Fibroblast of pulmonary artery (primary cell): ENCODE results near the gene DNAJC17.
A peak's percentile ranks its signal among the peaks of the same experiment; 100 is the strongest.

ENCODE experiments used
- DNase-seq: peaks from one replicate; pipeline ENCODE4 v3.0.0-alpha.2; 2010; ENCODE audit warnings: low read depth
- H3K4me3 ChIP-seq: replicated peaks from 2 replicates; pipeline ENCODE4 v1.5.1; 2011; ENCODE audit warnings: low read depth, mild to moderate bottlenecking, control low read depth, low read length, moderate library complexity
- TF ChIP-seq, protein P1 (sequence below): IDR thresholded peaks from 2 replicates; pipeline ENCODE4 v1.5.1; 2011; ENCODE audit warnings: mild to moderate bottlenecking, control low read depth, low read length, inconsistent platforms; ENCODE audit errors: missing control alignments

The DNAJC17 gene

DNA sequence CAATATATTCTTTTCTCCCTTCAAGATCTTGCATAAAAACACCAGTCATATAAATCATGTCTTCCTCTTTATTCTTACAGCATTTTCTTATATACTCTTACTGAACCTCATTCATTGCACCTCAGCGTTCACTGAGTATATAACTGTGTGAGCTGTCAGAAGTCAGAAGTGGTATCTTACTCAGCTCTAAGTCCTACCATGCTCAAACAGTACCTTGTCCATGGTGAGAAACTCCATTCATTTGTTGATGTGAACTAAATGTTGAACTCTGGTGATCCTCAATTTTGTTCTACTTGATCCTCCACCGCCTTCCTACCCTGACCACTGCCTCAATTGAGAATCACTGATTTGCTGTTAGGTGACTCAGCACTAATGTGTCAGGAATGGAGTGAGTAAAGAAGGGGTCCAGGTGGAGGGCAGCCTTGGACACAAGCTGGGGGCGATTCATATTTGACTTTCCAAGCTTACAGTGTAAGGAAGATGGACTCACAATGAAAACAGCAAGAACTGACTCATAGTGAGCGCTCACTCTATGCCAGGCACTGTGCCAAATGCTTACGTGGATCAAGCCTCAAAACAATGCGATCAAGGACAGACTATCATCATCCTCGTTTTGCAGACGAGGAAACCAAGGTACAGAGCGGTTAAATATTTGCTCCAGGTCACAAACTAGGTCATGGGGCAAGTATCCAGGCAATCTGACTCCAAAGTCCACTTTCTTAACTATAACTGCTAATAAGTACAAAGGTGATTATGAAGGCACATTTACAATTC is 13.9 kb downstream of the DNAJC17 start:
- TF ChIP-seq, protein P1, sequence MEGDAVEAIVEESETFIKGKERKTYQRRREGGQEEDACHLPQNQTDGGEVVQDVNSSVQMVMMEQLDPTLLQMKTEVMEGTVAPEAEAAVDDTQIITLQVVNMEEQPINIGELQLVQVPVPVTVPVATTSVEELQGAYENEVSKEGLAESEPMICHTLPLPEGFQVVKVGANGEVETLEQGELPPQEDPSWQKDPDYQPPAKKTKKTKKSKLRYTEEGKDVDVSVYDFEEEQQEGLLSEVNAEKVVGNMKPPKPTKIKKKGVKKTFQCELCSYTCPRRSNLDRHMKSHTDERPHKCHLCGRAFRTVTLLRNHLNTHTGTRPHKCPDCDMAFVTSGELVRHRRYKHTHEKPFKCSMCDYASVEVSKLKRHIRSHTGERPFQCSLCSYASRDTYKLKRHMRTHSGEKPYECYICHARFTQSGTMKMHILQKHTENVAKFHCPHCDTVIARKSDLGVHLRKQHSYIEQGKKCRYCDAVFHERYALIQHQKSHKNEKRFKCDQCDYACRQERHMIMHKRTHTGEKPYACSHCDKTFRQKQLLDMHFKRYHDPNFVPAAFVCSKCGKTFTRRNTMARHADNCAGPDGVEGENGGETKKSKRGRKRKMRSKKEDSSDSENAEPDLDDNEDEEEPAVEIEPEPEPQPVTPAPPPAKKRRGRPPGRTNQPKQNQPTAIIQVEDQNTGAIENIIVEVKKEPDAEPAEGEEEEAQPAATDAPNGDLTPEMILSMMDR = no peak
- DNase-seq = peak; percentile 97
- peak overlapping the region; percentile 1 for H3K4me3 ChIP-seq

DNA sequence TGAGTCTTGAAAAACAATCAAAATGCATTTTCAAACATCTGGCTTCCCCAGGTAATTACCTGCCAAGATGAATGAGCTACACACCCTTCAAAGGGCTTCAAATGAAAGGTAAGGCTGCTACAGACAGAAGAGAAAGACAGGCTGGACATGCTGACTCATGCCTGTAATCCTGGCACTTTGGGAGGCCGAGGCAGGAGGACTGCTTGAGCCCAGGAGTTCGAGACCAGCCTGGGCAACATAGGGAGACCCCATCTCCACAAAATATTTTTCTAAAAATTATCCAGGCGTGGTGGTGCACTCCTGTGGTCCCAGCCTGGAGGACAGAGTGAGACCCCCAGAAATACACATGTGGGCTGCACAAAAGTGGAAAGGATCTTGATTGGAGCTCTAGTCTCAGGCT is 14.9 kb downstream of the DNAJC17 start:
- no peak overlapping the region for H3K4me3 ChIP-seq
- TF ChIP-seq, protein P1 = no peak
- DNase-seq = no peak

DNA sequence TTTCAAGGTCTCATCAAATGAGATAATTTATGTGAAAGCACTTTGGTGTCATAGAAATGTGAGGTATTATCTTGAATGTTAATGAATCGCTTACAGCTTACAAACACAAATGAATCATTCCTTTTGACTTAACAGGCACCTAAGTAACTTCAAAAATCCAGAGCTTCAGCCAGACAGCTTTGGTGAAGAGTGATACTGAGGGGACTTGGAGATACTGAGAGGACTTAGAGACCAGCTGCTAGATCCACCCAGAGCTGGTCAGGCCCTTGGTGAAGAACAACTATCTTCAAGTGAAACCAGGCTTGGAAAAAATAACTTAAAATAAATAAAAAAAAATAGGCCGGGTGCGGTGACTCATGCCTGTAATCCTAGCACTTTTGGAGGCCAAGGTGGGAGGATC is 16.6 kb downstream of the DNAJC17 start:
- TF ChIP-seq, protein P1 = no peak
- DNase-seq = peak; percentile 24
- H3K4me3 ChIP-seq = no peak overlapping the region

DNA sequence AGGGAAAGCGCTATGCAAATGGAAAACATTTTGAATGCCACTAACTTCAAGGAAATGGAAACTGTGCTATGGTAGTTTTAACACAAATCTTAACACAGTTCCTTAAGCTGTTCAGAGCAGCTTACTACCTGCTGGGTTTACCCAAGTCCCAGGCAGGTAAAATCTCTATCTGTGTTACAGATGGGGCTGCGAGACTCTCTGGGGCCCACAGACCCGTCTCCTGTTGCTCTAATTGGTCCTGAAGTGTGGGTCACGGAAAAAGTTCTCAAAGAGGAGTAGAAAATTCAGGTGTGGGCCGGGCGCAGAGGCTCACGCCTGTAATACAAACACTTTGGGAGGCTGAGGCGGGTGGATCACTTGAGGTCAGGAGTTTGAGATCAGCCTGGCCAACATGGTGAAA is 17.3 kb downstream of the DNAJC17 start:
- no peak for DNase-seq
- no peak overlapping the region for H3K4me3 ChIP-seq
- TF ChIP-seq, protein P1 = no peak

DNA sequence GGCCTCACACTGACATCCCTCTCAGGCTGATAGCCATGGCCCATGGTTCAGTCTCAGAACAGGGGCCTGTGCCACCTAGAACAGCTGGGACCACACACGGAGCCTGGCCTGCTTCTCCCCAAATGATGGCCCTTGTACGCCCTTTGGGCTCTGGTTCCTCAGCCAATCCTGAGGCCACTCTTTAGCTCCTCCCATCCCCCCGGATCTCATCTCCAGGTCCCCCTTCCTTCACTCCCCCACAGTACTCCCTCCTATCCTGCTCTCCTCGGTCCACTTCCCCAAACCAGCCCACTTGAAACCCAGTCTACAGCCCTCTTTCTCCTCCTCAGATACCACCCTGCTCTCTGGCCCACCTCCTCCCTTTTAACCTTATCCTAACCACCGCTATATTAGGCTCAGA is 18.2 kb downstream of the DNAJC17 start:
- DNase-seq = no peak
- no peak overlapping the region for H3K4me3 ChIP-seq
- TF ChIP-seq, protein P1 = no peak

DNA sequence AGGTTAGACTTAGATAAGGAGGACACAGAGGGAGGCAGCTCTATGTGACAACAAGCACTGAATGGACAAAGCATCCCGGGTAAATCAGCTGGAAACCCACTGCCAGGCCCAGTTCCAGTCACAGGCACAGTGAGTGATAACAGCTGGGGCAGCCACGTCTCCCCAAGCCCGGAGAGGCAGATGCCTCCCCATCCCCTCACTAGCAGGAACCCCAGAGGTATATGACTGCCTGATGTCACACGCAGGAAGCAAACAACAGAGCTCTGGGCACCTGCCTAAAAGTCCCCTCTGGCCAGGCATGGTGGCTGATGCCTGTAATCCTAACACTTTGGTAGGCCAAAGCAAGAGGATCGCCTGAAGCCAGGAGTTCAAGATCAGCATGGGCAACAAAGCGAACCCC is 19.3 kb downstream of the DNAJC17 start:
- no peak overlapping the region for H3K4me3 ChIP-seq
- TF ChIP-seq, protein P1 = no peak
- DNase-seq = no peak

DNA sequence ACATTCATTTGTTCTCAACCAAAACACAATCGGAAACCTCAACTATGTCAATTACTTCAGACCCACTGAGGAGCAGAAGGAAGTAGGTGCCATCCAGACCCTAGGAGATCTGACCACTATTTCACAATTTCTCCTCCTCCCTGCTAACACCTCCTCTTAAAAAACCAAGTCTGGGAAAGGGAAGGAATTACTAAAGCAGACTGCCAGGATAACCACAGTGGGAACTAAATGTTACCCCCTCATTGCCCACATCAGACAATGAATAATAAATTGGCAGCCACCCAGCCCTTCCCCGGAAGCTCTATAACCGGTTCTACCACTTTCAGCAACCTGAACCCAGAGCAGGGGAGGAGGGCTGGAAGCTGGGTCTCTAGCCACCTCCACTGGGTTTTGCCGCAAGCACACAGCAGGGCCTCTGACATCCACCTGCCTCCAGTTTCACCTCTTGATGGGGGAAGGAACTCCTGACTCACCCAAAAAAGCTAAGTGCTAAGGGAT is 19.9 kb downstream of the DNAJC17 start:
- DNase-seq = peak; percentile 78
- TF ChIP-seq, protein P1 = no peak

More for the DNA sequence above, 19.9 kb downstream of the DNAJC17 start:
- H3K4me3 ChIP-seq = no peak overlapping the region
